Ecto neural progenitor cell (in vitro differentiated cells): ENCODE measurements around the gene AGBL5.
"Not testable (repeated sequence)": the region's sequence is repeated elsewhere in the genome, so short reads cannot be mapped to it uniquely, and the experiment has no call there.

Source experiments
- DNase-seq: peaks from one replicate; pipeline ENCODE4 v3.0.0-alpha.2; 2018; ENCODE audit warnings: low spot score

Gene AGBL5

DNA sequence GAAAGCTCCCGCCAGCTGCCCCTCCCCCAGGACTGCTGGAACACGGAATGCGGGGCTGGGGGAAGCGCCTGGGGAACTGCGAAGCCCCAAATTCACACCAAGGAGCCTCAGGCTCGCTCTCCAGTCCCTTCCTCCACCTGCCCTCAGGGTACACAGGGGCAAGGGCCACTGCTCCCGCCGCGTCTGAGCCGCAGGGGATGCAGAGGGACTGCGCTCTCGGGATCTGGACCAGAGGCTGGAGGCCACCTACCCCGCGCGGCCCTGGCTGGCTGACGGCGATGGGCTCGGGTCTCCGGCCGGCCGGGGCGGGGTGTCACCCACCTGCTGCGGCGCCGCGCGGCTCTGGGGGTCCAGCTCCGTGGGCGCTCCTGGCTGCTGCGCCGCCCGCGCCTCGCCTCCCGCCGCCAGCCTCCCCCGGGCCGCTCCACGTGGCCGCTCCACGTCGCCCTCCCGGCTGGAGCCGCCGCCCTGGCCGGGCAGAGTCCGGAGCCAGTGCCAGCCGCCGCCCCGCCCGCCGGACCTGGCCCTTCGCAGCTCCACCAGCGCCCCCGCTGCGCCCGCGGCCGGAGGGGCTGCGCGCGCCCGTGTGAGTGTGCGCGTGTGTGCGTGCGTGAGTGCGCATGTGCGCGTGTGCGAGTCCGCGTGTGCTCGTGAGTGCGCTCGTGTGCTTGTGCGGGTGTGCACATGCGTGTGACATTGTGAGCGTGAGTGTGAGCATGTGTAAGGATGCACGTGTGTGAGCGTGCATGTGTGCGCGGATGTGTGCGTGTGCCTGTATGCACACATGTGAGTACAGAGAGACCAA lies 67.3 kb downstream of the AGBL5 start, which contains the start of gene CGREF1:
TSS of gene CGREF1 (minus strand) at position 604 of the 805 bp plus-strand sequence. CDS start 14,762 bp downstream, outside the sequence.
- peak; percentile 71 for DNase-seq

- not testable (repeated sequence) for DNase-seq
Observed at GRCh38 chr2:27119330-27119670, 67.8 kb downstream of the AGBL5 start.
